A673 (cell line): ENCODE data around the gene RNU7-1. TPM values are rescaled to one million over a fixed set of nuclear protein-coding genes. Genes with fewer than 3 reads are reported as not detected.

Experiments
- BruUV-seq: library from RNA; stranded (reverse); fragments of 400-500 nt; replicated peaks from 2 replicates; lab custom pipeline; 2021; lab: Mats Ljungman, UMichigan
- CTCF ChIA-PET: fragments of 300-600 bp; sonication (Branson Sonifier 250); formaldehyde crosslinking; loops from one replicate; lab custom pipeline; 2022; ENCODE audit warnings: antibody characterized with exemption; lab: Charles Lee
- POLR2A ChIA-PET: fragments of 300-600 bp; sonication (Branson Sonifier 250); formaldehyde crosslinking; loops from one replicate; lab custom pipeline; 2022; ENCODE audit warnings: antibody characterized with exemption; ENCODE audit not compliant: low non-redundant PET; lab: Charles Lee
- DNase-seq: peaks from one replicate; pipeline ENCODE4 v3.0.0-alpha.2; 2015; ENCODE audit warnings: low spot score
- H3K27ac ChIP-seq: fragments of 200-600 bp; sonication (generic); 2 replicates; pipeline ENCODE4 v1.5.1; 2016; ENCODE audit warnings: mixed run types, low read depth, mild to moderate bottlenecking, mixed read lengths, antibody characterized with exemption, low read length; ENCODE audit not compliant: poor library complexity, severe bottlenecking
- H3K27me3 ChIP-seq: fragments of 200-600 bp; sonication (generic); replicated peaks from 2 replicates; pipeline ENCODE4 v1.6.1; 2017; ENCODE audit warnings: mixed run types, low read depth, mild to moderate bottlenecking, mixed read lengths, antibody characterized with exemption, low read length; ENCODE audit not compliant: insufficient read depth, poor library complexity
- H3K36me3 ChIP-seq: fragments of 200-600 bp; sonication (generic); 2 replicates; pipeline ENCODE4 v1.6.1; 2016; ENCODE audit warnings: mixed run types, mild to moderate bottlenecking, mixed read lengths, antibody characterized with exemption, low read length; ENCODE audit not compliant: insufficient read depth, poor library complexity, severe bottlenecking
- H3K4me1 ChIP-seq: fragments of 200-600 bp; sonication (generic); 2 replicates; pipeline ENCODE4 v1.6.1; 2017; ENCODE audit warnings: mixed run types, mild to moderate bottlenecking, mixed read lengths, antibody characterized with exemption, low read length; ENCODE audit not compliant: insufficient read depth, poor library complexity, severe bottlenecking
- H3K4me3 ChIP-seq: fragments of 200-600 bp; sonication (generic); 2 replicates; pipeline ENCODE4 v1.5.1; 2016; ENCODE audit warnings: low read depth, mixed run types, mild to moderate bottlenecking, mixed read lengths, low read length; ENCODE audit not compliant: poor library complexity, severe bottlenecking
- H3K9me3 ChIP-seq: fragments of 200-600 bp; sonication (generic); 2 replicates; pipeline ENCODE4 v1.6.1; 2016; ENCODE audit warnings: mixed run types, low read depth, mild to moderate bottlenecking, mixed read lengths, antibody characterized with exemption, low read length; ENCODE audit not compliant: poor library complexity, severe bottlenecking
- EZH2 ChIP-seq: fragments of 200-600 bp; sonication (generic); IDR thresholded peaks from 2 replicates; pipeline ENCODE4 v1.6.1; 2017; ENCODE audit warnings: borderline replicate concordance, low read depth, mild to moderate bottlenecking, mixed read lengths, antibody characterized with exemption, low read length; ENCODE audit not compliant: poor library complexity, severe bottlenecking
- intact Hi-C: fragments of 100-400 bp; cut with micrococcal nuclease; formaldehyde crosslinking; loops from one replicate; pipeline ENCODE4 v1.10.0; 2022; ENCODE audit not compliant: unreplicated experiment
- total RNA-seq: library from RNA; stranded (reverse); gene quantifications from 2 replicates; pipeline ENCODE4 v1.2.3, GENCODE V29; 2021
- TF ChIP-seq, protein P1 (sequence below): fragments of 300-800, 200-600 bp; sonication (generic); conservative IDR thresholded peaks from 2 replicates; pipeline ENCODE4 v1.5.1; 2017; ENCODE audit warnings: low read depth, mild to moderate bottlenecking, antibody characterized with exemption, low read length, moderate library complexity, mixed read lengths

Gene RNU7-1
- total RNA-seq, 1 experiment from 2014 or later, result not detected

DNA sequence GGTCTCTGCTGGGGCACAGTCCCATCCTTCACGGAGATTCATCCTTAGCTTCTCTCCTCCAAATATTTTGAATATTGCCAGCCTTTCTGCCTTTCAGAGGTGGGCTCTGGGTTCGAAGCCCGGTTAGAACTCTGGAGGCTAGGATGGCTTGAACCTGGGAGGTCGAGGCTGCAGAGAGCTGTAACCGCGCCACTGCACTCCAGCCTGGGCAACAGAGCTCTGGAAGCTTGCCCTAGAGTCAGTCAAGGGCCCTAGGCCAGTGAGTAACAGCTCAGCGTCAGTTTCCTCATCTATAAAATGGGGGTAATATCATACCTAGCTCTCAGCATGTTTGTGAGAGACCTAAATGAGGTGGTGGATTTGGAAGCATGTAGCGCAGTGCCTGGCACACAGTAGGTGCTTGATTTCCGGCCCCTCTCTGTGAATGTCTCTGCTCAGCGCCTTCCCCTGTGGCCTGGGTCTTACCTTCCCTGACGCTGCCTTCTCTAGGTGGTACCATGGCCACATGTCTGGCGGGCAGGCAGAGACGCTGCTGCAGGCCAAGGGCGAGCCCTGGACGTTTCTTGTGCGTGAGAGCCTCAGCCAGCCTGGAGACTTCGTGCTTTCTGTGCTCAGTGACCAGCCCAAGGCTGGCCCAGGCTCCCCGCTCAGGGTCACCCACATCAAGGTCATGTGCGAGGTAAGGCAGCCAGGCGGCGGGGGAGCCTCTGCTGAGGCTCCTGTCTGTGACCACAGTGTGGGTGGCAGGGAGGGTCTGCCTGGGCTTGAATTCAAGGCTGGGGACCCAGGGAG lies 10.9 kb downstream of the RNU7-1 start:
- Histone ChIP-seq H3K9me3 (no peaks in the 10 kb centered on the region), H3K27me3 (no peaks in the 10 kb centered on the region), H3K4me3 (no peak overlapping the region), H3K27ac (peak overlapping the region; percentile 82), H3K4me1 (peaks cover 13% of the 10 kb centered on the region), H3K36me3 (no peaks in the 10 kb centered on the region)
- no peak for DNase-seq
- ChIA-PET POLR2A (no interaction called here), CTCF (no interaction called here)
- intact Hi-C loops, result no loop called here
- TF ChIP-seq, protein P1, sequence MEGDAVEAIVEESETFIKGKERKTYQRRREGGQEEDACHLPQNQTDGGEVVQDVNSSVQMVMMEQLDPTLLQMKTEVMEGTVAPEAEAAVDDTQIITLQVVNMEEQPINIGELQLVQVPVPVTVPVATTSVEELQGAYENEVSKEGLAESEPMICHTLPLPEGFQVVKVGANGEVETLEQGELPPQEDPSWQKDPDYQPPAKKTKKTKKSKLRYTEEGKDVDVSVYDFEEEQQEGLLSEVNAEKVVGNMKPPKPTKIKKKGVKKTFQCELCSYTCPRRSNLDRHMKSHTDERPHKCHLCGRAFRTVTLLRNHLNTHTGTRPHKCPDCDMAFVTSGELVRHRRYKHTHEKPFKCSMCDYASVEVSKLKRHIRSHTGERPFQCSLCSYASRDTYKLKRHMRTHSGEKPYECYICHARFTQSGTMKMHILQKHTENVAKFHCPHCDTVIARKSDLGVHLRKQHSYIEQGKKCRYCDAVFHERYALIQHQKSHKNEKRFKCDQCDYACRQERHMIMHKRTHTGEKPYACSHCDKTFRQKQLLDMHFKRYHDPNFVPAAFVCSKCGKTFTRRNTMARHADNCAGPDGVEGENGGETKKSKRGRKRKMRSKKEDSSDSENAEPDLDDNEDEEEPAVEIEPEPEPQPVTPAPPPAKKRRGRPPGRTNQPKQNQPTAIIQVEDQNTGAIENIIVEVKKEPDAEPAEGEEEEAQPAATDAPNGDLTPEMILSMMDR, result no peak
- TF ChIP-seq EZH2, result no peak
- BruUV-seq, result no TSS peak

DNA sequence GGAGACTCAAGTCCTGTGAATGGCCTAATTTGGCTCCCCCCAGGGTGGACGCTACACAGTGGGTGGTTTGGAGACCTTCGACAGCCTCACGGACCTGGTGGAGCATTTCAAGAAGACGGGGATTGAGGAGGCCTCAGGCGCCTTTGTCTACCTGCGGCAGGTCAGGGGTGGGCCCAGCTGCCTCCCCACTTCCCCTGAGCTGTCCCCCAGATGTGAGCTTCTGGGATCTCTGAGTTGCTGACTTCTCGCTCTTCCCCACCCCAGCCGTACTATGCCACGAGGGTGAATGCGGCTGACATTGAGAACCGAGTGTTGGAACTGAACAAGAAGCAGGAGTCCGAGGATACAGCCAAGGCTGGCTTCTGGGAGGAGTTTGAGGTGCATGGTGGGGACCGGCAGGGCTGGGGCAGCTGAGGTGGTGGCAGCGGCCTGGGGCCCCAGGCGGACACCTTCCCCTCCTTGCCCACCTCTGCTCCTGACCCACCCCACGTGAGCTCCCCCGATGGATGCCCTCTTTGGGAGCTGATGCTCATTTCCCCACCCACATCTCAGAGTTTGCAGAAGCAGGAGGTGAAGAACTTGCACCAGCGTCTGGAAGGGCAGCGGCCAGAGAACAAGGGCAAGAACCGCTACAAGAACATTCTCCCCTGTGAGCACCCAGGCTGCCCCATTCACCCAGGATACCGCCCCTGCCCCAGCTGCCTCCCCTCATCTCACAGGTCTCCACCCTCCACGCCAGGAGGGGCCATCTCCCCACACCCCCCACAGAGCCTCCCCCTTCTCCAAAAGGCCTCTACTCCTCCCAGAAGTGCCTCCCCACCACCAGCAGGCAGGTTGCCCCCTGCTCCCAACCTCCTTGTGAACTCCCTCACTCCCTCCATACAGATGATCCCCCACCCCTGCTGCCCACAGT lies 11.7 kb downstream of the RNU7-1 start:
- no peak for DNase-seq
- Histone ChIP-seq H3K9me3 (no peaks in the 10 kb centered on the region), H3K4me1 (peaks cover 13% of the 10 kb centered on the region), H3K27me3 (no peaks in the 10 kb centered on the region), H3K4me3 (no peak overlapping the region), H3K27ac (no peak overlapping the region), H3K36me3 (no peaks in the 10 kb centered on the region)
- intact Hi-C loops, result no loop called here
- no peak for TF ChIP-seq EZH2
- TF ChIP-seq, protein P1, result no peak
- BruUV-seq, result no TSS peak
- POLR2A ChIA-PET, result interaction anchor here (0.9 kb wide), 1 partner anchor 11 kb away, joined by 4 read pairs; the partner anchor contains the start of gene C12orf57
- CTCF ChIA-PET, result no interaction called here

DNA sequence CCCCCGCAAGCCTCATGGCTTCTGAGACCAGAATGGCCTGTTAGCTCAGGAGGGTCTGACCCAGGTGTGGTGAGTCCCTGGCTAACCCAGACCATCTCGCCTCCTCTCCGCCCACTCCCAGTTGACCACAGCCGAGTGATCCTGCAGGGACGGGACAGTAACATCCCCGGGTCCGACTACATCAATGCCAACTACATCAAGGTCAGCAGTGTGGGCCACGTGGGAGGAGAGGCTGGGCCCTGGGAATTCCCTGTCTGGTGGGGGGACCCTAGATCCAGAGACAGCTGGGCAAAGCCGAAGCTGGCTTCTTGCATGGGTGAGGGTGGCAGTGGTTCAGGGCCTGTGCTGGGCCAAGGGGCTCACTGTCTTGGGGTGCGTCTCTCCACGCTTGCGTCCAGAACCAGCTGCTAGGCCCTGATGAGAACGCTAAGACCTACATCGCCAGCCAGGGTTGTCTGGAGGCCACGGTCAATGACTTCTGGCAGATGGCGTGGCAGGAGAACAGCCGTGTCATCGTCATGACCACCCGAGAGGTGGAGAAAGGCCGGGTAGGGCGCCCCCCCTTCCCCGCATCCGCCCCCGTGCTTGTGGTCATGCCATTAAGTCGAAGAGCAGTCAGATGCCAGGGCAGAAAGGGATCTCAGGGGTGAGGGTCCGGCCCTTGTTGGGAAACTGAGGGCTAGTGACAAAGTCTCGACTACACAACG lies 12.6 kb downstream of the RNU7-1 start:
- peaks cover 19% of the 10 kb centered on the region for H3K4me1 ChIP-seq
- no peak for DNase-seq
- TF ChIP-seq, protein P1, result no peak
- no peak for TF ChIP-seq EZH2
- intact Hi-C loops, result no loop called here
- POLR2A ChIA-PET, result interaction anchor here (0.9 kb wide), 1 partner anchor 12 kb away, joined by 4 read pairs; the partner anchor contains the start of gene C12orf57
- H3K4me3 ChIP-seq, result no peak overlapping the region
- no TSS peak for BruUV-seq
- CTCF ChIA-PET, result no interaction called here
- H3K36me3 ChIP-seq, result no peaks in the 10 kb centered on the region
- H3K27ac ChIP-seq, result no peak overlapping the region
- H3K27me3 ChIP-seq, result no peaks in the 10 kb centered on the region
- no peaks in the 10 kb centered on the region for H3K9me3 ChIP-seq
